Measurements from ENCODE around the gene UROD.
"Not testable (repeated sequence)": the region's sequence is repeated elsewhere in the genome, so short reads cannot be mapped to it uniquely, and the experiment has no call there.

The UROD gene

GRCh38 chr1:45011837-45012638, at the start of gene UROD:
Gene UROD (plus strand): TSS chr1:45012254. CDS start chr1:45012266, 12 bp downstream.
- peak; percentile 89 for DNase-seq

DNA sequence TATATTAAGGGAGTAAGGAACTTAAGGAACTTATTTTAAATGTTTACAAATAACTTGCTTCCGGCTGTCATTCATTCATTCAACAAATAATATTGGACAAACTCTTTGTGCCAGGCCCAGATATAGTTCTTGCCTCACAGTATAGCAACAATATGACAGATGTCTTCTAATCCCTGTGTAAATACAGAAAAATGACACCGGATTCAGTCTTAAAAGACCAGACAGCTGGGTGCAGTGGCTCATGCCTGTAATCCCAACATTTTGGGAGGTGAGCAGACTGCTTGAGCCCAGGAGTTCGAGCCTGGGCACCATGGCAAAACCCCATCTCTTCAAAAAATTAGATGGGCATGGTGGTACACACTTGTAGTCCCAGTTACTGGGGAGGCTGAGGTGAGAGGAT, 49.3 kb upstream of the UROD start:
- no peak for DNase-seq

DNA sequence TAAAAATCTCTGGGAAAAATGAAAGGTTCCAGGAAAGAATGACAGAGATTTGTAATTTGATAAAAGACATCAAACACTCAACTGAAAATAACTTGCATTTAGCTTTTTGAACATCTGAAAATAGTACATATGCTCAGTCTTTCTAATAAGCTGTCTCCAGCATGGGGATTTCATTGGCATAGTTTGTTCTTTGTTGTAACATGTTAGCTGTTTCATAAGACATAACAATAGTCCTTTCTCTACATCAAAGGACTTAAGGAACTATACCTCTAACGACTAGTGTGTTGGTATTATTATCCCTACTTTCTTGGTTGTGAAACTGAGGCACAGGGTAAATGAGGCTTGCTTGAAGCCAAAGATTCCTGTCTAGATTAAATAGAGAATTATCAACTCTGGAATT, 47.7 kb upstream of the UROD start:
- no peak for DNase-seq

DNA sequence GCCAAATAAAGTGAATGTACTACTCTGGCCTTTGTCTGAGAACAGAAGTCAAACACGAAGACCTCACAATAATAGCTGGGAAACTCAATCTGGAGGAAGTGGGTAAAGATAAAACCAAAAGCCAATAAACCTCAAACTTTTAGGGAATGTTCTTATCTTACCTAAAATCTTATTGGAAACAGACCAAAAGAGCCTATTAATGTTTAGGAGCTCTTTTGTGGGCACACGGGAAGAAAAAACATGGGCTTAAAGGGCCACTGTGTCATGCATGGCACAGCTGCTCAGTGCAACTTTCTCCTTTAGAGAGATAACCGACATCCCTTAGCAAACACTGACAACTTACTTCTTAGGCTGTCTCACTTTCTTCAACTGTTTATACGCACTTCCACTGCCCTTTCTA, 41.7 kb upstream of the UROD start:
- no peak for DNase-seq

DNA sequence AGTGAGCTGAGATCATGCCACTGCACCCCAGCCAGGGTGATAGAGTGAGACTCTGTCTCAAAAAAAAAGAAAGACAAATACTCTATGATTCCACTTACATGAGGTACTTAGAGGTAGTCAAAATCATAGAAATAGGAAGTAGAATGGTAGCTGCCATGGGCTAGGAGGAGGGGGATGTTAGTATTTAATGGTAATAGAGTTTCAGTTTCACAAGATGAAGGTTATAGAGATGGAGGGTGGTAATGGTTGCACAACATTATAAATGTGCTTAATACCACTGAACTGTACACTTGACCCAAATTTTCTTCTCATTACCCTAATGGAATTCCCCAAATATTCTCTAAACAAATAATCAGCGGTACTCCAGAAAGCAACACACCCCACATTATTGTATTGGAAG, 38.4 kb upstream of the UROD start:
- no peak for DNase-seq

DNA sequence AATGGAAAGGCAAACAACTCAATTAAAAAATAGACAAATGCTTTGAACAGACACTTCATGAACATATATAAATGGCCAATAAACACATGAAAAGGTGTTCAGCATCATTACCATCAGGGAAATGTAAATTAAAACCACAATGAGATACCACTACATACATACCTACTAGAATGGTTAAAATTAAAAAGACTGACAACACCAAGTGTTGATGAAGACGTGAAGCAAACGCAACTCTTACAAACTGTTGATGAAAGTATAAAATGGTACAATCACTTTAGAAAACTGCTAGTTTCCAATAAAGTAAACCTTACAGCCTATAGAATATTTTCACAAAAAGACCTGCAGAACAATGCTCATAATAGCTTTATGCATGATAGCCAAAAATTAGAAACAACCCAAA, 35.8 kb upstream of the UROD start:
- no peak for DNase-seq

DNA sequence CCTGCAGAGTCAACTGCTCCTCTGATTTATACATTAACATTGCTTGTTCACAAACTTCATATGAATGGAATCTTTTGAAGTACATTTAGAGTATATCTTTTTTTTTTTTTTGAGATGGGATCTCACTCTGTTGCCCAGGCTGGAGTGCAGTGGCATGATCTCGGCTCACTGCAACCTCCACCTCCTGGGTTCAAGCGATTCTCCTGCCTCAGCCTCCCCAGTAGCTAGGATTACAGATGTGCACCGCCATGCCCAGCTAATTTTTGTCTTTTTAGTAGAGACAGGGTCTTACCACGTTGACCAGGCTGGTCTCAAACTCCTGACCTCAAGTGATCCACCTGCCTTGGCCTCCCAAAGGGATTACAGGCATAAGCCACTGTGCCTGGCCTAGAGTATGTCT, 34.7 kb upstream of the UROD start:
- DNase-seq = not testable (repeated sequence)

GRCh38 chr1:44985747-44986359, 26.2 kb upstream of the UROD start:
- DNase-seq = no peak

- DNase-seq = no peak
These were observed 23.4 kb upstream of the UROD start for GRCh38 chr1:44988531-44989156.

DNA sequence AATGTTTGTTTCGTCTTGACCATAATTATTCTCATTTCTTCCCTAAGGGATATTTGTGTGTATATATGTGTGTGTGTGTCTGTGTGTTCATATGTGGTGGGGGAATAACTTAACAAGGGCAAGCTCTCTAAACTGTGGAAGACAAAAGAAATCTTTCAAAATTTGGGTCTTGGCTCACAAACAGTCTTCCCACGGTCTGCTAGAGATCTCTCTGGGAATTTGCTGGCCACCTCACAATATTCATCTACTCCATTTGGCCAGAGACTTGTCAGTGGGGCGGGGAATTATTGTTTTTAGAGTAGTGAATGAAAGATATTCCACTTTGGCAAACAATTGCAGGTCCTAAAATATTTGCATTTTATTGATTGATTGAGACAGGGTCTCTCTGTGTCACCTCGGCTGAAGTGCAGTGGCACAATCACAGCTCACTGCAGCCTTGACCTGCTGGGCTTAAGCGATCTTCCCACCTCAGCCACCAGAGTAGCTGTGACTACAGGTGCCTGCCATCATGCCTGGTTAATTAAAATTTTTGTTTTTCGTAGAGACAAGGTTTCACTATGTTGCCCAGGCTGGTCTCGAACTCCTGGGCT, 17.6 kb upstream of the UROD start:
- no peak for DNase-seq

DNA sequence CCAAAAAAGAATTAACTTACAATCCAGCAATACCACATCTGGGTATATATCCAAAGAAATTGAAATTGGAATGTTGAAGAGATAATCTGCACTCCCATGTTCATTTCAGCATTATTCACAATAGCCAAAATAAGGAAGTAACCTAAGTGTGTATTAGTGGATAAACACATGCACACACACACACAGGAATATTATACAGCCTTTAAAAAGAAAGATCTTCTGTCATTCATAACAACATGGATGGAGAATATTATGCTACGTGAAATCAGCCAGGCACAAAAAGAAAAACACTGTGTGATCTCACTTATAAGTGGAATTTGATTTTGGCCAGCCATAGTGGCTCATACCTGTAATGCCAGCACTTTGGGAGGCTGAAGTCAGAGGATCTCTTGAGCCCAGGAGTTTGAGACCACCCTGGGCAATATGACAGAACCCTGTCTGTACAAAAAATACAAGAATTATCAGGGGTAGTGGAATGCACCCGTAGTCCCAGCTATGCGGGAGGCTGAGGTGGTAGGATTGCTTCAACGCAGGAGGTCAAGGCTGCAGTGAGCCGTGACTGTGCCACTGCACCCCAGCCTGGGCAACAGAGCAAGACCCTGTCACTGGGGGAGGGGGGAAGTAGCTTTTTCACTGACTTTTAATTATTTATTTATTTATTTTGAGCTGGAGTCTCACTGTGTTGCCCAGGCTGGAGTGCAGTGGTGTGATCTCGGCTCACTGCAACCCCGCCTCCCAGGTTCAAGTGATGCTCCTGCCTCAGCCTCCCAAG, 16.4 kb upstream of the UROD start:
- DNase-seq = no peak

- DNase-seq = no peak
These were observed 12.8 kb upstream of the UROD start for GRCh38 chr1:44999232-44999631.

- no peak for DNase-seq
These were observed 11.0 kb upstream of the UROD start for GRCh38 chr1:45001011-45001481.

DNA sequence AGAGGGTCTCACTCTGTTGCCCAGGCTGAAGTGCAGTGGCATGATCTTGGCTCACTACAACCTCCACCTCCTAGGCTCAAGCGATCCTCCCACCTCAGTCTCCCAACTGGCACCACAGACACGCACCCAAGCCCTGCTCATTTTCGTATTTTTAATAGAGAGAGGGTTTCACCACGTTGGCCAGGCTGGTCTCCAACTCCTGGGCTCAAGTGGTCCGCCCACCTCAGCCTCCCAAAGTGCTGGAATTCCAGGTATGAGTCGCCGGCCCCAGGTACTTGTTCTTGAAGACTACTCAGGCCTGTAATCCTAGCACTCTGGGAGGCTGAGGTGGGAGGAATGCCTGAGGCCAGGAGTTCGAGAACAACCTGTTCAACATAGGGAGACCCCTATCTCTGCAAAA, 10.5 kb upstream of the UROD start:
- DNase-seq = not testable (repeated sequence)

GRCh38 chr1:45002650-45003645, 9.1 kb upstream of the UROD start:
- DNase-seq = no peak

GRCh38 chr1:45003741-45004140, 8.3 kb upstream of the UROD start:
- DNase-seq = no peak

- no peak for DNase-seq
These were observed 7.7 kb upstream of the UROD start for GRCh38 chr1:45004281-45004920.

DNA sequence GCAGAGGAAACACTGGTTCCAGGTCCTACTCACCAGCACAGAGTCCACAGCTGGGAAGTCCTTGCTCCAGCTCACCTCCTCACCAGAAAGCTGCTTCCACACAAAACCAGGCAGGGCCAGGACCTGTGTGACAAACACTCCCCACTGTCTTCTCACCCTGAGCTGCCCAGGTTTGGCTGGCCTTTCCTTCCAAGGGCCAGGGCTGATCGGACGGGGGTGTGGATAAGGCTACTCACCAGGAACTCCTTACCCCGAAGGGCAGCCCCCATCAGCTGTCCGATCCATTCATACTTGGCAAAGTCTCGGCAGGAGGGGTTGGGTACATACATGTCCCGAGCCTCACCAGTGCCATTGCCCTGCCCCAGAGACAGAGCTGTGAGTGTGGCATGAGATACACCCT, 6.3 kb upstream of the UROD start:
- DNase-seq = no peak

- no peak for DNase-seq
These were observed 4.7 kb upstream of the UROD start for GRCh38 chr1:45007311-45007710.

DNA sequence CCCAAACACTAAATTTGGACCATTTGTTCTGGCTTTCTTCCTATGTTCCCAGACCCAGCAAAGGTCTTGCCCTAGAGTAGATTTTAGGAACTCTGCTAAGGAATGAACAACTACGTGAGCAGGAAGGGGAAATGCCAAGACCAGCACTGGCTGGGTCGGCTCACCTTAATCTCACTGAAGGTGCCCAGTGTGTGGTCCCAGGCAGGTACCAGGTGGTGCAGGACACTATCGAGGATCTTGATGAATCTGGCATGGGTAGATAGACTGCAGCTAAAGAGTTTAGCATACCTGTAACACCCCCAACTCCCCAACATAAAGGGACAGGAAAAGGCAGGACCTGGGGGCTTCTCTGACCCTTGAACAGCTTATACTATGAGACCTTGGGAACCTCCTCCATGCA, 4.0 kb upstream of the UROD start:
- DNase-seq = no peak

DNA sequence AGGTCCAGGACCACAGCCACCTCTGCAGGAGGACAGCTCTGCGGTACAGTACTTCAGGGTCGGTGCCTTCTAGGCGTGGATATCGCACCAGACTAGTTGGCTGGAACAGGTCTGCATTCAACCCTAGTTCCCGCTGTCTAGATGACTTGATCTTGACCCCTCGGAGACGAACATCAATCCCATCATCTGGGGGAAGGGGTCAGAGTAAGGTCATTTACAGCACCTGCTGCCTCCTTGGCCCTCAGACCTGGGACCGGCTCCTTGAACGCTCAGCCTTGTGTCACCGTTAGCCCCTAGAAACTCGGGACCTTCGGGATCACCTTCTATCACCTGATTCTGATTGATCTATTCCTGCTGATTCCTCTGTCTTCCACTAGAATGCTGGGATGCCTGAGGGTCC, 3.5 kb upstream of the UROD start:
- DNase-seq = no peak

Data from KG1 (cell line).